ENCODE data around the gene CD226.
"Not testable (repeated sequence)": the region's sequence is repeated elsewhere in the genome, so short reads cannot be mapped to it uniquely, and the experiment has no call there.

The CD226 gene

GRCh38 chr18:69872661-69873060, 75.0 kb downstream of the CD226 start:
- DNase-seq (ENCODE audit: low read depth): no peak

DNA sequence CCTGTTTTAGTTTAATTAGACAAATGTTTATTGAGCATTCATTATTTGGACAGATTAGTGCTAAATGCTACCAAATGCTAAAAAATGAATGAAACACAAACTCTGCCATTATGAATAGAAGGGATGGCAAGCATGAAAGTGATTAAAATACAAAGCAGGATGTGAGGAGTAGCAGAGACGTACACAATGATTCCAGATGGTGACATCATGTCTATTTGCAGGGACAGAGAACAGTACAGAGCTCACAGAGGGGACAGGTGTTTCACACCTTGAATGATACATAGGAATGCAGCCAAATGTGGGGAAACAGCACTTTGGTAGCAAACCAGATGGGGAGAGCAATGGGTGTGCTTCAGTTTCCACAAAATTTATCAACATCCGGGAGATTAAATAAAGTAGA, 76.3 kb downstream of the CD226 start:
- no peak for DNase-seq (ENCODE audit: low read depth)

DNA sequence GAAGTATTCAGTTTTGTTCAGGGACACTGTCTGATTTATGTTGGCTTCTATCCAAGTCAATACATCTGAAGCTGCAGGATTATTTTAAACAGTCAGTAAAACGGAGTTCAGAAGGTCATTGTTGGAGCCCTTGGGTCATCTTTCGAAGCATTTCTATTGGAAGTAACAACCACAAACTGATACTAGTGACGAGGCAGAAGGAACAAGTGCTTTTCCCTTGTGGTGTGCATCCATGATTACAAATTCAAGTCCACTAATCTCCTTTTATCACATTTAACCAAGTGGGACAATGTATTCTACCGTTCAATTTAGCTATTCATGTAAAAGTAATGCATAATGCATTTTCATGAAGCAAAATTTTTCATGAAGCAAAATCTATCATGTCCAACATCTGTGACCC, 76.9 kb downstream of the CD226 start:
- no peak for DNase-seq (ENCODE audit: low read depth)

DNA sequence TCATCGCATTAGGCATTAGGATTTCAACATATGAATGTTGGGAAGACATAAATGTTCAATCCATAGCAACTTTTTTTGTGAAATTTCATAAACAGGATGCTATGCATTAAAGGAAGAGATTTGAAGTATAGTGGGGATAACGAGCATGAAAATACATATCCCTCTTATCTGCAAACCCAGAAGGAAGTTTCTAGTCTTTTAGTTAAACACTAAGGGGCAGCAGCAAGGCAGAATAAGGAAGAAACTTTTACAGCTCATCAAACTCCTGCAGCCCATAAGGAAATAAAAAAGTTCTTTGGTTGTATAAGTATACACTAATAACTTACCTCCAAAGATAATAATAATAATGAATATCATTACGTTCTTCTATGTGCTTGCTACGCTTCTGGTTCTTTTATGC, 81.5 kb downstream of the CD226 start:
- DNase-seq (ENCODE audit: low read depth): no peak

- peak; percentile 20 for DNase-seq (ENCODE audit: low read depth)
Observed at GRCh38 chr18:69865776-69866175, 81.9 kb downstream of the CD226 start.

DNA sequence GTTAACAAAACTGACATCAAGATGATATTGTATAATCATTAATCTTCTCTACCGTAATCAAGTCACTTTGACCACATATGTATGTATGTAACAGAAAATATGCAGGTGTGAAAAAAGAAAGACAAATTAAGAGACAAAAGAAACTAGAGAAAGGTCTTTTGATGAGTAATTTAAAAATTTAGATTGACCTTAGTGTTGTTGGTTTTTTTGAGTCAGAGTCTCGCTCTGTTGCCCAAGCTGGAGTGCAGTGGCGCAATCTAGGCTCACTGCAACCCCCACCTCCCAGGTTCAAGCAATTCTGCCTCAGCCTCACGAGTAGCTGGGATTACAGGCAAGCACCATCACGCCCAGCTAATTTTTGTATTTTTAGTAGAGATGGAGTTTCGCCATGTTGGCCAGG, 82.9 kb downstream of the CD226 start:
- DNase-seq (ENCODE audit: low read depth): not testable (repeated sequence)

- no peak for DNase-seq (ENCODE audit: low read depth)
Observed at GRCh38 chr18:69858897-69859296, 88.8 kb downstream of the CD226 start.

DNA sequence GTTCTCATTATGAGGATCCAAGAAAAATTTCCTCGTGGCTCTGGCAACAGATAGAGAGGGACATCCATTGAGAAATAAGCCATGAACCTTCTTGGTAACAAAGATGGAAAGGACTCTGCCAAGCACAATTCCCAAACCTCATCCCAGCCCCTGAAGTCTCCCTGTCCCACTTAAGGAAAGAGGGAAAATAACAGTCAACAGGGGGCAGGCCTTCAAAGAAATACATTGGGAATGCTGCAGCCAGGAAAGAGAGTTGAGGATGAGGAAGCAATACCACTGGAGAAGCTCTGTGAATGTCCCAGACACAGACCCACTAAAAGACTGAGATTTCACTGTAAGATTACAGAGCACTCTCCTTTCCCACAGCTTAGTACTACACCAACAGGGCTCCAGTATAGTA, 93.2 kb downstream of the CD226 start:
- no peak for DNase-seq (ENCODE audit: low read depth)

DNA sequence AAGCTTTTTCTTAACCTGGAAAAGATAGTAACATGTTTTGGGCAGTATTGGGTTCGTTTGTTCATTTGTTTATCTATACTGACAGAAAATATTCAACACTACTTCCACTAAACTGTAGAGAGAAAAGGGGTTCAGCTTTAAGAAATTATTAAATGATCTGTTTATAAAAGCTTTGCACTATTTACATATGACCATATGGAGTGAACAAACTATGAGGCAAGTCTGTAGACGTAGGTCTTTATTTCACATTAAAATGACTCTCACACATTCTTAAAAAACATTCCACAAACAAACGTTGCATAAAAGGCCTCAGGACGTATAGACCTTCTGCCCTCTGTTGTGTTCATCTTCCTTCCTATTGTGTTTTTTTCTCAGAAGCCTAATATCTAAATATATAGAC, 94.6 kb downstream of the CD226 start:
- no peak for DNase-seq (ENCODE audit: low read depth)

DNA sequence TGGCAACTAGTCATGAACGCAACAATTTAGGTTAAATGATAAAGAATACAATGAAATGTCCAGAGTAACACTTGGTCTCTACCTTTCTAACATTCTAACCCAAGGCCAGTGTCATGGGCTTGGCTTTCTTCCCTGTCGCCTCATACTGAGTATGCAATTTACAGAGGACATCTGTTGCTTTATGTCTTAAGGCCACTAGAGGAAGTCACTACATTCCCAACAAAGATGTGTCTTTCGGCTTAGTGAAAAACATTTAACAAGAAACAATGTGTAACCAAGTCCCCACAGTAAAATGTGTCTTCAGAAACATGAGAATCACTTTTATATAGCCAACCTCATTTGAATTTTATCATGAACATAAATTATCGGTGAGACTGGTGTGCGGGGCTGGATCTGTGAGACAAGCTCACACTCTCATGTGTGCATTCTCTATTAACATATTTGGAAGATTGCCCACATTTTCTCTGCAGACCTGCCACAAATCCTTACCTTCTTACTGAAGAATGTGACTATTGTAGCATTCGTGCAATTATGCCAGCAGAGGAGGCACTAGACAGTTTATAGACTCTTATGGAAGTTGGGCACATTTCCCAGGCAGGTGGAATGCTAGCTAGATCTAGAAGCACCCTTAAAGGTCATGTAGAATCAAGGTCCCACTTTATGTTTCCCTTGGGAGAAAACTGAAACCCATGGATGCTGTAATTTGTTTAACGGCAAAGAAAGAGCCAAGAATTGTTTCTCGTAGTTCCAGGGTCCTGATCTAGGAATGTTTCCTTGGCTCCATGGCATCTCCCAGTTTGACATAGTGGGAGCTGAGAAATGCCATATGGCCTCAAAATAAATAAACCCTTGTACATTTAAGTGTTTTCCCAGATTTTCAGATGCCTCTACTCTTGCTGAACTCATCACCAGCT, 101.8 kb downstream of the CD226 start:
- DNase-seq (ENCODE audit: low read depth): no peak

GRCh38 chr18:69844656-69845055, 103.0 kb downstream of the CD226 start:
- DNase-seq (ENCODE audit: low read depth): no peak

GRCh38 chr18:69843015-69843414, 104.7 kb downstream of the CD226 start:
- DNase-seq (ENCODE audit: low read depth): no peak

DNA sequence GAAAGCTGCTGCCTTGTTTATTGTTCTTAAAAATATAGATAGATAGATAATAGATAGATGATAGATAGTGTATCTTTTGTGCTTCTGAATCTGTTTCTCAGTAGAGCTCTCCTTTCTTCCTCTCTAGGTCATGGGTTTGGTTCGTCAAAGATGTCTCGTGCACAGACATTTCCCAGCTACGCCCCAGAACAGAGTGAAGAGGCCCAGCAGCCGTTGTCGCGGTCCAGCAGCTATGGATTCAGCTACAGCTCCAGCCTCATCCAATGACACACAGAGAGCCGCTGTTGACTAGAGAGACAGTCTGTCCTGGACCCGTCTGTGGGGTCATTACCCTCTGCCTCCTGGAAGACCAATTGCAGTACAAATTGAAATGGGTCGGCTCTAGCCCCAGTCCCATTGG, 106.6 kb downstream of the CD226 start:
- DNase-seq (ENCODE audit: low read depth): no peak

DNA sequence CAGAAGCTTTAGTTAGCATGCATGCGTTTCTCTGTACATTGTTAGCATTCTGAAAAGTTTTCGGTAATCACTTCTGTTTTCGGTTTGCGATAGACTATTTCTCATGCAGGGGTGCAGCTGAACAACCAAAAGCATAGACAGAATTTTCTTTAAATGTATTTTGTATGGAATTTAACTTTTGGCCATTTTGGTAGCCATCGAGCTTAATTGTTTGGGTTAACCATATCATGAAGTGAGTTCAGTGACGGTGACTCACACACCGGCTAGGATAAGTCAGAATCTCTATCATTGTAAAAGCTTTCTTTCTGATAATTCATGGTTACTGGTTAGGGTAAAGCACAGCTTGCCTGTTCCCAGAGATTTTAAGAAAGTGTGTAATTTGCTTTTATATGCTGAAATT, 107.2 kb downstream of the CD226 start:
- no peak for DNase-seq (ENCODE audit: low read depth)

GRCh38 chr18:69840001-69840400, 107.7 kb downstream of the CD226 start:
- no peak for DNase-seq (ENCODE audit: low read depth)

GRCh38 chr18:69839497-69839896, 108.2 kb downstream of the CD226 start:
- DNase-seq (ENCODE audit: low read depth): no peak

DNA sequence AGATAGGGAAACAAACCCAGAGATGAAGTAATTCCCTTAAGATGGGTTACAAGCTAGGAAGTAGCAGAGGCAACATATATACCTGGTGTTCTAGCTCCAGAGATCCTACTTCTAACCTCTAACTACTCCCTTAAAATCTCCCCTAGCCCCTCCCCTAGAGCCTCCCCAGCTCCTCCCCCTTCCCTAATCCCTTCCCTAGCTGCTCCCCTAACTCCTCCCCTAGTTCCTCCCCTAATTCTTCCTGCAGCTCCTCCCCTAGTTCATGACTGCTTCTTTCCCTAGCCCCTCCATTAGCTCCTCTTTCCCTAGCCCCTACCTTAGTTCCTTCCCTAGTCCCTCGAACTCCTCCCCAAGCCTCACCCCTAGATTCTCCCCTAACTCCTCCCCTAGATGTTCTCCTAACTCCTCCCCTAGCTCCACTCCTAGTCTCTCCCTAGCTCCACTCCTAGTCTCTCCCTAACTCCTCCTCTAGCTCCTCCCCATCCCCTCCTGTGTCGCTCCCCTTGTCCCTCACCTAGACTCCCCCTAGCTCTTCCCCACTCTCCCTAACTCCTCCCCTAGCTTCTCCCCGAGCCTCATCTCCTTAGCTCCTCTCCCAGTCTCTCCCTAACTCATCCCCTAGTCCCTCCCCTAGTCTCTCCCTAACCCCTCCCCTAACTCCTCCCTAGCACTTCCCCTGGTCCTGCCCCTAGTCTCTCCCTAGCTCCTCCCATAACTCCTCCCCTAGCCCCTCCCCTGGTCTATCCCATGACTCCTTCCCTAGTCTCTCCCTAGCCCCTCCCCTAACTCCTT, 108.9 kb downstream of the CD226 start:
- DNase-seq (ENCODE audit: low read depth): no peak

- no peak for DNase-seq (ENCODE audit: low read depth)
Observed at GRCh38 chr18:69838003-69838402, 109.7 kb downstream of the CD226 start.

DNA sequence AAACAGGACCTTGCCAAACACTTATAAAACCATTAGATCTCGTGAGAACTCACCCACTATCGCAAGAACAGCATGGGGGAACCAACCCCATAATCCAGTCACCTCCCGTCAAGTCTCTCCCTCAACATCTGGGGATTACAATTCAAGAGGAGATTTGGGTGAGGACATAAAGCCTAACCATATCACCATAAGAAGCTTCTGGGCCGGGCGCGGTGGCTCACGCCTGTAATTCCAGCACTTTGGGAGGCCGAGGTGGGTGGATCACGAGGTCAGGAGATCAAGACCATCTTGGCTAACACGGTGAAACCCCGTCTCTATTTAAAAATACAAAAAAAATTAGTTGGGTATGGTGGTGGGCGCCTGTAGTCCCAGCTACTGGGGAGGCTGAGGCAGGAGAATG, 112.7 kb downstream of the CD226 start:
- not testable (repeated sequence) for DNase-seq (ENCODE audit: low read depth)

DNA sequence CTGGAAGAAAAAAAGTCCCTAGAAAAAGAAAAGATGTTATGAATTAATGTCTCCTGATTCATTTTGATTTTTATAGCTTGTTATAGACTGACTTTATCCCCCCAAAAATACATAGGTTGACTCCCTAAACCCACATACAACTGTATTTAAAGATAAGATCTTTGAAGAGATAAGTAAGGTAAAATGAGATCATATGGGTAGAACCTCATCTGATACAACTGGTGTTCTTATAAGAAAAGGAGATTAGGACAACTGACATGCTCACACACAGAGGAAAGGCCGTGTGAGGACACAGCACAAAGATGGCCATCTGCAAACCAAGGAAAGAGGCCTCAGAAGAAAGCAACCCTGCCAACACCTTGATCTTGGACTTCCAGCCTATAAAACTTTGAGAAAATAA, 117.5 kb downstream of the CD226 start:
- no peak for DNase-seq (ENCODE audit: low read depth)

DNA sequence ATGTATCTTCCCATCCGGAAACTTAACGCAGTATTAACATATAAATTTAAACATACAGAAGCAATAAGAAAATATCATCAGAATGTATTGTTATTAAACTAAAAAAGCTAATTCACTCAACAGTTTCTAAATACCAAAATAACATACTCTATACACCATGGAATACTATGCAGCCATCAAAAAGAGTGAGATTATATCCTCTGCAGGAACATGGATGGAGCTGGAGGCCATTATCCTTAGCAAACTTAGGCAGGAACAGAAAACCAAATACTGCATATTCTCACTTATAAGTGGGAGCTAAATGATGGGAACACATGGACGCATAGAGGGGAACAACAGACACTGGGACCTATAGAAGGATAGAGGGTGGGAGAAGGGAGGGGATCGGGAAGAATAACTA, 127.1 kb downstream of the CD226 start:
- no peak for DNase-seq (ENCODE audit: low read depth)

GRCh38 chr18:69819460-69819859, 128.2 kb downstream of the CD226 start:
- DNase-seq (ENCODE audit: low read depth): no peak

DNA sequence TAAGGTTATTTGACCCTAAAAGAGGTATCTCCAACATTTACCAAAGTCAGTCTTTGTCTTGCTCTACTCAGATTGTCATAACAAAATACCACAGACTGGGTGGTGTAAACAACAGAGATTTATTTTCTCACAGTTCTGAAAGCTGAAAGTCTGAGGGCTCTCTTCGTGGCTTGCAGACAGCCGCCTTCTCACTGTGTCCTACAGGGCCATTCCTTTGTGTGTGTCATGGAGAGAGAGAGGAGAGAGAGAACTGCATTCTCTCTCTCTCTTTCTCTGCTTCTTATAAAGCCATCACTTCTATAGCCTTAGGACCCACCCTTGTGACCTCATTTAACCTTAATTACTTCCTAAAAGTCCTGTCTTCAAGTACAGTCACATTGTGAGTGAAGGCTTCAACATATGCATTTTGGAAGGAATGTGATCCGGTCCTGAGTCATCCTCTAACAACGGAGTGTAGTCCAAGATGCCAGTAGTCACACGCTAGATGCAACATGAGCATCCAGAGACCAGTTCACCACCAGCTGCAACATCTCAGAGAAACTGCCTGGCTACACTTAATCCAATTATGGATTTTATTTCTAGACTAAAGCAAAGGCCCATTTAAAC, 130.2 kb downstream of the CD226 start:
- peak; percentile 77 for DNase-seq (ENCODE audit: low read depth)
